GM12878 (cell line): ENCODE results near the gene BSND. TPM values are rescaled to one million over a fixed set of nuclear protein-coding genes. Genes with fewer than 3 reads are reported as not detected.

Source experiments
- ATAC-seq: fragments of 200-7000 bp; cut with Tn5 transposase; 3 replicates; pipeline ENCODE4 v1.9.1; 2020; ENCODE audit warnings: mild to moderate bottlenecking, moderate library complexity
- BruUV-seq: library from RNA; stranded (reverse); fragments of 400-500 nt; replicated peaks from 2 replicates; lab custom pipeline; 2021; lab: Mats Ljungman, UMichigan
- CTCF ChIA-PET: fragments of 300-600 bp; sonication (Branson Sonifier 250); formaldehyde crosslinking; extraction: SDS; loops from one replicate; lab custom pipeline; 2021; ENCODE audit warnings: inconsistent platforms; lab: Yijun Ruan, JAX
- POLR2A ChIA-PET: fragments of 350-600 bp; formaldehyde crosslinking; extraction: SDS; loops from one replicate; lab custom pipeline; 2021; ENCODE audit warnings: inconsistent platforms; lab: Charles Lee
- RAD21 ChIA-PET: fragments of 300-600 bp; sonication (Branson Sonifier 250); formaldehyde crosslinking; loops from one replicate; lab custom pipeline; 2023; ENCODE audit warnings: antibody characterized with exemption; ENCODE audit not compliant: unreplicated experiment; lab: Charles Lee
- SMC1A ChIA-PET: fragments of 300-600 bp; sonication (Branson Sonifier 250); formaldehyde crosslinking; loops from one replicate; lab custom pipeline; 2023; ENCODE audit not compliant: unreplicated experiment, uncharacterized antibody; lab: Charles Lee
- DNase-seq: peaks from one replicate; pipeline ENCODE4 v3.0.0-alpha.2; 2011; ENCODE audit warnings: low read depth, low spot score
- FAIRE-seq: peaks from 3 replicates; lab custom pipeline; 2011; peaks lifted over from hg19 to GRCh38; lab: Jason Lieb, UNC
- H2AFZ ChIP-seq: 2 replicates; pipeline ENCODE4 v1.6.0; 2011; ENCODE audit warnings: low read depth, low read length, control low read depth; ENCODE audit not compliant: control insufficient read depth
- H3K27ac ChIP-seq: 2 replicates; pipeline ENCODE4 v1.5.1; 2011; ENCODE audit warnings: control low read depth; ENCODE audit not compliant: control insufficient read depth, insufficient read depth
- H3K27me3 ChIP-seq, 2 experiments: replicated peaks in 1 of 2; 2 replicates each; pipeline versions ENCODE4 v1.6.0 to v1.6.1; 2011; ENCODE audit warnings: low read length in 1 of 2; ENCODE audit not compliant: control insufficient read depth in 2 of 2, insufficient read depth in 2 of 2
- H3K36me3 ChIP-seq, 2 experiments: 2 replicates each; pipeline ENCODE4 v1.5.1; 2011; ENCODE audit warnings: low read length in 1 of 2; ENCODE audit not compliant: control insufficient read depth in 2 of 2, insufficient read depth in 2 of 2
- H3K4me1 ChIP-seq: 2 replicates; pipeline ENCODE4 v1.6.1; 2011; ENCODE audit warnings: mild to moderate bottlenecking, low read length, moderate library complexity, mixed read lengths; ENCODE audit not compliant: control insufficient read depth, insufficient read depth
- H3K4me2 ChIP-seq: 2 replicates; pipeline ENCODE4 v1.6.0; 2011; ENCODE audit warnings: control low read depth; ENCODE audit not compliant: control insufficient read depth, insufficient read depth
- H3K4me3 ChIP-seq: fragments of 200-600 bp; sonication (generic); 2 replicates; pipeline ENCODE4 v1.5.1; 2016
- H3K79me2 ChIP-seq: 2 replicates; pipeline ENCODE4 v1.6.0; 2011; ENCODE audit warnings: low read length; ENCODE audit not compliant: control insufficient read depth, insufficient read depth
- H3K9ac ChIP-seq: 2 replicates; pipeline ENCODE4 v1.8.0; 2011; ENCODE audit warnings: low read length, control low read depth, mixed read lengths; ENCODE audit not compliant: control insufficient read depth, insufficient read depth
- H3K9me3 ChIP-seq: replicated peaks from 3 replicates; pipeline ENCODE4 v1.5.1; 2011; ENCODE audit warnings: mild to moderate bottlenecking, low read length; ENCODE audit not compliant: control insufficient read depth, insufficient read depth
- H4K20me1 ChIP-seq: 2 replicates; pipeline ENCODE4 v1.6.0; 2011; ENCODE audit not compliant: control insufficient read depth, insufficient read depth
- E2F4 ChIP-seq: IDR thresholded peaks from 2 replicates; pipeline ENCODE4 v1.6.1; 2012; ENCODE audit warnings: low read depth, low read length, improper control_type of control experiment
- EP300 ChIP-seq, 2 experiments: fragments of 150-350 bp in 1 of 2; IDR thresholded peaks; 2 replicates each; pipeline ENCODE4 v1.6.1; 2011 to 2012; ENCODE audit warnings: low read depth in 2 of 2, low read length in 2 of 2, borderline replicate concordance in 1 of 2, improper control_type of control experiment in 1 of 2, inconsistent platforms in 1 of 2; ENCODE audit not compliant: control insufficient read depth in 1 of 2
- ETV6 ChIP-seq, 2 experiments: fragments of 450-650 bp in 1 of 2; IDR thresholded peaks in 1 of 2; conservative IDR thresholded peaks in 1 of 2; 2 replicates each; pipeline ENCODE4 v1.6.1; 2014; ENCODE audit warnings: antibody characterized with exemption in 1 of 2, borderline replicate concordance in 1 of 2, low read depth in 1 of 2, mild to moderate bottlenecking in 1 of 2, moderate library complexity in 1 of 2
- MTA2 ChIP-seq: fragments of 450-650 bp; IDR thresholded peaks from 2 replicates; pipeline ENCODE4 v1.6.1; 2016; ENCODE audit warnings: low read depth, mild to moderate bottlenecking, moderate library complexity
- NFIC ChIP-seq: IDR thresholded peaks from 2 replicates; pipeline ENCODE4 v1.6.1; 2012; ENCODE audit warnings: low read depth, mild to moderate bottlenecking, inconsistent platforms, low read length, moderate library complexity
- NFXL1 ChIP-seq: fragments of 450-650 bp; IDR thresholded peaks from 2 replicates; pipeline ENCODE4 v1.6.1; 2017; ENCODE audit warnings: antibody characterized with exemption, mild to moderate bottlenecking, borderline replicate concordance
- NR2C1 ChIP-seq: fragments of 450-650 bp; IDR thresholded peaks from 2 replicates; pipeline ENCODE4 v1.6.1; 2017; ENCODE audit warnings: antibody characterized with exemption, mild to moderate bottlenecking, moderate library complexity
- WGBS: methylation state at CpG from one replicate; pipeline ENCODE4 v1.1.6; 2016; ENCODE audit warnings: low lambda C conversion rate; ENCODE audit not compliant: insufficient replicate concordance, insufficient coverage; ENCODE audit errors: missing lambda C conversion rate; 5-methylcytosine and 5-hydroxymethylcytosine counted together
- in situ Hi-C: fragments of 300-500 bp; cut with MboI; formaldehyde crosslinking; loops from 9 replicates; pipeline ENCODE4 v1.14.3; 2018; ENCODE audit warnings: mixed read lengths
- intact Hi-C: fragments of 100-400 bp; cut with micrococcal nuclease; formaldehyde crosslinking; loops from one replicate; pipeline ENCODE4 v1.14.2; 2022; ENCODE audit not compliant: unreplicated experiment
- polyA plus RNA-seq, 11 experiments: library from polyadenylated mRNA; depleted of rRNA in 4 of 11; unstranded in 6 of 11; stranded (reverse) in 5 of 11; fragments of >200 nt; fragmentation: Nextera tagmentation in 4 of 11; fragmentation: Illumina TruSeq in 1 of 11; extraction: Ambion mirVana in 4 of 11; extraction: Trizol in 1 of 11; gene quantifications; 1 replicate in 1 of 11; 2 replicates in 10 of 11; pipeline versions ENCODE4 v1.2.1 to v1.2.3, GENCODE V29; 2011 to 2016; ENCODE audit warnings: inconsistent platforms in 2 of 11, missing spikeins in 2 of 11, low read depth in 1 of 11
- total RNA-seq, 4 experiments: library from RNA; depleted of rRNA in 3 of 4; stranded (reverse); fragments of >200 nt in 3 of 4; fragmentation: Illumina TruSeq in 1 of 4; extraction: Trizol in 1 of 4; gene quantifications; 2 replicates each; pipeline versions ENCODE4 v1.2.1 to v1.2.3, GENCODE V29; 2013 to 2021

Gene BSND
- total and polyA plus RNA-seq, 10 of the 15 experiments (the other 5 are each of a cell fraction or from before 2014, with no cell fraction given): not detected

GRCh38 chr1:55001311-55001710 lies 2.6 kb downstream of the BSND start:
- Histone ChIP-seq H3K36me3 (no peaks in the 10 kb centered on the region), H3K79me2 (no peaks in the 10 kb centered on the region), H3K27me3 (peaks cover 2 to 5% of the 10 kb centered on the region in 2 experiments), H2AFZ (no peak overlapping the region), H3K27ac (no peak overlapping the region), H3K9me3 (no peaks in the 10 kb centered on the region), H3K4me3 (no peak overlapping the region), H3K4me1 (no peaks in the 10 kb centered on the region), H3K4me2 (no peak overlapping the region), H4K20me1 (no peaks in the 10 kb centered on the region), H3K9ac (no peak overlapping the region)
- SMC1A ChIA-PET: interaction anchor here (0.7 to 2.8 kb wide), 3 partner anchors 15 to 56 kb away, joined by 3 to 12 read pairs (median 3); no protein-coding TSS in a partner anchor
- BruUV-seq: no TSS peak
- DNase-seq (no peak), FAIRE-seq (no peak), ATAC-seq (no peak)
- RAD21 ChIA-PET: interaction anchor here (0.7 to 1.7 kb wide), 2 partner anchors 51 to 55 kb away, joined by 4 to 5 read pairs; no protein-coding TSS in a partner anchor
- 32% methylated on average over 4 of the region's 4 CpGs for WGBS
- CTCF ChIA-PET: interaction anchor here (0.8 to 19.5 kb wide), 3 partner anchors 9 to 53 kb away, joined by 3 to 436 read pairs (median 4); no protein-coding TSS in a partner anchor
- in situ Hi-C loops: no loop called here
- intact Hi-C loops: no loop called here
- POLR2A ChIA-PET: no interaction called here
- no peak for TF ChIP-seq NFIC
- no peak for TF ChIP-seq EP300 (IDR thresholded peaks at IDR 0.05; ENCODE audit: borderline replicate concordance in 1 of 2, control insufficient read depth in 1 of 2, low read depth in 2 of 2, low read length in 2 of 2)
- TF ChIP-seq ETV6 (conservative IDR thresholded peaks at IDR 0.05 in 1 of 2, IDR thresholded peaks at IDR 0.05 in 1 of 2; ENCODE audit: borderline replicate concordance in 1 of 2, low read depth in 1 of 2): no peak
- TF ChIP-seq E2F4: no peak
- no peak for TF ChIP-seq NFXL1
- TF ChIP-seq MTA2: no peak
- TF ChIP-seq NR2C1: no peak
